ENCODE data around the gene GAPVD1. TPM values are rescaled to one million over a fixed set of nuclear protein-coding genes. Genes with fewer than 3 reads are reported as not detected.
A peak's percentile ranks its signal among the peaks of the same experiment; 100 is the strongest.
"Not testable (repeated sequence)": the region's sequence is repeated elsewhere in the genome, so short reads cannot be mapped to it uniquely, and the experiment has no call there.

GAPVD1 gene
- polyA plus RNA-seq, 2 of the 4 experiments (the other 2 are of a cell fraction) = 18.2 to 23.0 TPM

DNA sequence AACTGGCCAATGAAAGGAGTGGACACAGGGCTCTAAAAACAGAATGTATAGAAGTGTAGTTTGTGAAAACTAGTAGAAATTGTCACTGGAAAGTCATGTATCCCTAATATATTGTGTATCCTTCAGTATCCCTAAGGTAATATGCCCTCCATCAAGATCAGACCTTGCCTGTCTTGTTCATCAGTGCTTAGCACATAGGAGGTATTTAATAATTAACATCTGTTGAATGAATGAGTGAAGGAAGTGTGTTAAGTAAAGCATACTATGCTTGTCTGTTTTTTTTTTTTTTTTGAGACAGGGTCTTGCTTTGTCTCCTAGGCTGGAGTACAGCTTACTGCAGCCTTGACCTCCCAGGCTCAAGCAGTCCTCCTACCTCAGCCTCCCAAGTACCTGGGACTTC is 15.8 kb downstream of the GAPVD1 start:
- CTCF ChIA-PET = interaction anchor here (0.9 to 1.6 kb wide), 3 partner anchors 16 to 424 kb away, joined by 3 to 5 read pairs (median 3); partner anchors contain the start of genes GAPVD1 and WDR38
- TF ChIP-seq CEBPB (IDR thresholded peaks at IDR 0.05) (no peak), HEYL (CRISPR knock-in tag; IDR thresholded peaks at IDR 0.05) (no peak), ZFP36 (IDR thresholded peaks at IDR 0.05; ENCODE audit: borderline replicate concordance, partially characterized antibody) (no peak), JUN (IDR thresholded peaks at IDR 0.05) (no peak), NR3C1 (IDR thresholded peaks at IDR 0.05) (no peak), ZSCAN20 (CRISPR knock-in tag; IDR thresholded peaks at IDR 0.05) (no peak), RAD21 (conservative IDR thresholded peaks at IDR 0.05 in 1 of 2, IDR thresholded peaks at IDR 0.05 in 1 of 2) (no peak), FOSB (CRISPR knock-in tag; IDR thresholded peaks at IDR 0.05) (no peak), HOXB5 (CRISPR knock-in tag; IDR thresholded peaks at IDR 0.05) (no peak), EP300 (IDR thresholded peaks at IDR 0.05) (no peak), MYC (IDR thresholded peaks at IDR 0.05; ENCODE audit: borderline replicate concordance, low read length) (no peak), RCOR1 (IDR thresholded peaks at IDR 0.05; ENCODE audit: low read depth, low read length) (no peak), POLR2AphosphoS2 (conservative IDR thresholded peaks at IDR 0.05; ENCODE audit: low read length) (no peak), HOXA7 (CRISPR knock-in tag; IDR thresholded peaks at IDR 0.05) (no peak), CHD2 (IDR thresholded peaks at IDR 0.05; ENCODE audit: low read length, partially characterized antibody) (no peak), ESRRA (IDR thresholded peaks at IDR 0.05; ENCODE audit: borderline replicate concordance, low read length) (no peak), HDAC2 (IDR thresholded peaks at IDR 0.05) (no peak), GATA3 (IDR thresholded peaks at IDR 0.05; ENCODE audit: borderline replicate concordance) (no peak), PHF8 (IDR thresholded peaks at IDR 0.05; ENCODE audit: borderline replicate concordance, low read depth) (no peak), EHMT2 (IDR thresholded peaks at IDR 0.05; ENCODE audit: low read depth) (no peak)
- 0 out of 3 replicates have a peak overlapping the region, but pooled peaks have one; percentile 1 for H3K4me2 ChIP-seq
- POLR2A ChIA-PET = interaction anchor here (1.1 kb wide), 1 partner anchor 36 kb away, joined by 3 read pairs; the partner anchor contains the start of gene HSPA5
- H3K9me3 ChIP-seq = no peaks in the 10 kb centered on the region
- no peak; a peak in 1 of 6 replicates for ATAC-seq
- no peak for FAIRE-seq
- H3K27ac ChIP-seq = no peak overlapping the region
- peaks cover 16% of the 10 kb centered on the region for H3K4me1 ChIP-seq
- H3K4me3 ChIP-seq = no peak overlapping the region
- DNase-seq (ENCODE audit: low read depth in 1 of 2, low spot score in 1 of 2) = no peak

DNA sequence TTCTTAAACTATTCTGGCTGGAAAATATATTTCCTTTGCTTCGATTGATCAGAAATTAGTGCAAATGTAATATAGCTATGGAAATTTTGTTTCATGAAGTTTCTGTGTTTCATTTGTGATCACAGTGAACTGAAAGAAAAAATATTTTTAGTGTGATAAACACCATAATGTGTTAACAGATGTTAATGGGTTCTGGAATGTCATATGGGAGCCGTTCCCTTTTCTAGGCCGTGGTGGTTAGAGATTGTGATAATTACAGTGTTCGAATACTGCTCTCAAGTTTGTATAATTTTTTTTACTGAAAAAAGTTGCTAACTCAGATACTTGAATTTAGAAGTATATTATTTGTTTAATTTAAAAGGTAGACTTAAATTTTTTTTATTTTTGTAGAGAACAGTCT is 19.3 kb downstream of the GAPVD1 start:
- H3K9me3 ChIP-seq = no peaks in the 10 kb centered on the region
- ATAC-seq = no peak
- H3K4me1 ChIP-seq = peaks cover 6% of the 10 kb centered on the region
- ChIA-PET CTCF (interaction anchor here (0.6 to 1.7 kb wide), 3 partner anchors 19 to 54 kb away, joined by 3 to 5 read pairs (median 5); no protein-coding TSS in a partner anchor), POLR2A (interaction anchor here (1.0 kb wide), 1 partner anchor 40 kb away, joined by 3 read pairs; the partner anchor contains the start of gene HSPA5)
- DNase-seq (ENCODE audit: low read depth in 1 of 2, low spot score in 1 of 2) = no peak
- 89% methylated on average over 4 of the region's 4 CpGs for WGBS (ENCODE audit: missing lambda C conversion rate)
- no peak overlapping the region for H3K27ac ChIP-seq
- TF ChIP-seq RAD21 (conservative IDR thresholded peaks at IDR 0.05 in 1 of 2, IDR thresholded peaks at IDR 0.05 in 1 of 2) (no peak), HOXB13 (CRISPR knock-in tag; IDR thresholded peaks at IDR 0.05; ENCODE audit: low read depth) (no peak), TP53 (CRISPR knock-in tag; IDR thresholded peaks at IDR 0.05) (no peak), FOSB (CRISPR knock-in tag; IDR thresholded peaks at IDR 0.05) (no peak)
- TF ChIP-seq, protein P1, sequence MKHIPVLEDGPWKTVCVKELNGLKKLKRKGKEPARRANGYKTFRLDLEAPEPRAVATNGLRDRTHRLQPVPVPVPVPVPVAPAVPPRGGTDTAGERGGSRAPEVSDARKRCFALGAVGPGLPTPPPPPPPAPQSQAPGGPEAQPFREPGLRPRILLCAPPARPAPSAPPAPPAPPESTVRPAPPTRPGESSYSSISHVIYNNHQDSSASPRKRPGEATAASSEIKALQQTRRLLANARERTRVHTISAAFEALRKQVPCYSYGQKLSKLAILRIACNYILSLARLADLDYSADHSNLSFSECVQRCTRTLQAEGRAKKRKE (CRISPR knock-in tag; IDR thresholded peaks at IDR 0.05; ENCODE audit: low read depth) = no peak
- TF ChIP-seq, protein P2, sequence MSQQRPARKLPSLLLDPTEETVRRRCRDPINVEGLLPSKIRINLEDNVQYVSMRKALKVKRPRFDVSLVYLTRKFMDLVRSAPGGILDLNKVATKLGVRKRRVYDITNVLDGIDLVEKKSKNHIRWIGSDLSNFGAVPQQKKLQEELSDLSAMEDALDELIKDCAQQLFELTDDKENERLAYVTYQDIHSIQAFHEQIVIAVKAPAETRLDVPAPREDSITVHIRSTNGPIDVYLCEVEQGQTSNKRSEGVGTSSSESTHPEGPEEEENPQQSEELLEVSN (IDR thresholded peaks at IDR 0.05; ENCODE audit: borderline replicate concordance, low read depth) = no peak
- no peak overlapping the region for H3K4me3 ChIP-seq
- no peak overlapping the region for H3K4me2 ChIP-seq
- FAIRE-seq = no peak

DNA sequence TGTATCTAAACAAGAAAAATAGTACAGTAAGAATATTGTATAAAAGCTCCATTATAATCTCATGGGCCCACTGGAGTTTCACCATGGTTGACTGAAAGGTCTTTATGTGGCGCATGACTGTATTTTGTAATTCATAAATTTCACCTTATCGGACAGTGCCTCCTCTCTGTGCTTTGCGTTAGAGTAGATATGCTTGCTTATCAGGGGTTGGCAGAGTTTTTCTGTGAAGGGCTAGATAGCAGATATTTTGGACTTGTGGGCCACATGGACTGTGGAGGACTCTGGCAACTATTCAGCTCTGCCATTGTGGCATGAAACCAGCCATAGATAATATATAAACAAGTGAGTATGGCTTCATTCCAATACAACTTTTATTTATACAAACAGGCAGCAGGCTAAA is 23.2 kb downstream of the GAPVD1 start:
- TF ChIP-seq, protein P2 (IDR thresholded peaks at IDR 0.05; ENCODE audit: borderline replicate concordance, low read depth) = no peak
- TF ChIP-seq CHD4 (IDR thresholded peaks at IDR 0.05; ENCODE audit: borderline replicate concordance) = no peak
- no peak for TF ChIP-seq NR3C1 (IDR thresholded peaks at IDR 0.05)
- TF ChIP-seq HOXB13 (CRISPR knock-in tag; IDR thresholded peaks at IDR 0.05; ENCODE audit: low read depth) = no peak
- no peak for TF ChIP-seq BHLHE40 (IDR thresholded peaks at IDR 0.05; ENCODE audit: low read depth, low read length)
- TF ChIP-seq ZFP36 (IDR thresholded peaks at IDR 0.05; ENCODE audit: borderline replicate concordance, partially characterized antibody) = no peak
- no peak for TF ChIP-seq EHF (CRISPR knock-in tag; IDR thresholded peaks at IDR 0.05)
- TF ChIP-seq CBX8 (IDR thresholded peaks at IDR 0.05) = no peak
- TF ChIP-seq ESRRA (IDR thresholded peaks at IDR 0.05; ENCODE audit: borderline replicate concordance, low read length) = no peak
- TF ChIP-seq JUNB (IDR thresholded peaks at IDR 0.05) = no peak
- TF ChIP-seq, protein P1 (CRISPR knock-in tag; IDR thresholded peaks at IDR 0.05; ENCODE audit: low read depth) = no peak
- ATAC-seq = no peak
- POLR2A ChIA-PET = no interaction called here
- no peak for DNase-seq (ENCODE audit: low read depth in 1 of 2, low spot score in 1 of 2)
- no peaks in the 10 kb centered on the region; the same call in 2 of the 3 replicates for H3K4me1 ChIP-seq
- CTCF ChIA-PET = interaction anchor here (0.6 to 0.9 kb wide), 2 partner anchors 27 to 91 kb away, joined by 3 to 4 read pairs; no protein-coding TSS in a partner anchor
- H3K4me3 ChIP-seq = no peak overlapping the region
- FAIRE-seq = no peak
- H3K27ac ChIP-seq = no peak overlapping the region
- H3K4me2 ChIP-seq = no peak overlapping the region
- no peaks in the 10 kb centered on the region for H3K9me3 ChIP-seq
- 96% methylated on average over 3 of the region's 3 CpGs for WGBS (ENCODE audit: missing lambda C conversion rate)

DNA sequence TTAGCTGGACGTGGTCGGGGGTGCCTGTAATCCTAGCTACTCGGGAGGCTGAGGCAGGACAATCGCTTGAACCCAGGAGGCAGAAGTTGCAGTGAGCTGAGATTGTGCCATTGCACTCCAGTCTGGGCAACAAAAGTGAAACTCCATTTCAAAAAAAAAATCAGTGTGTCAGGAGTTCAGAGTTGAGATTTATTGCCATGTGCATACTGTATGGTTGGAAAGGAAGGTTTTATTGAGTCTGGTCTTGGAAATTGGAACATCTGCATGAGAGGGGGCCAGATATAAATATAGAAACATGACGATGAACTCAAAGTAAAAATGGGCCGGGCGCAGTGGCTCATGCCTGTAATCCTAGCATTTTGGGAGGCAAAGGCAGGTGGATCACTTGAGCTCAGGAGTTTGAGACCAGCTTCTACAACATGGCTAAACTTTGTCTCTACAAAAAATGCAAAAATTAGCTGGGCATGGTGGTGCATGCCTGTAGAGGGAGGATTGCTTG is 25.4 kb downstream of the GAPVD1 start:
- H3K4me3 ChIP-seq; FAIRE-seq; POLR2A ChIA-PET; H3K9me3 ChIP-seq; H3K27ac ChIP-seq; CTCF ChIA-PET; H3K4me1 ChIP-seq; ATAC-seq; DNase-seq (ENCODE audit: low read depth in 1 of 2, low spot score in 1 of 2); H3K4me2 ChIP-seq: not testable (repeated sequence)
- 92% methylated on average over 7 of the region's 7 CpGs for WGBS (ENCODE audit: missing lambda C conversion rate)

Data from A549 (cell line).